Measurements from ENCODE around the gene STK11.

STK11 gene

DNA sequence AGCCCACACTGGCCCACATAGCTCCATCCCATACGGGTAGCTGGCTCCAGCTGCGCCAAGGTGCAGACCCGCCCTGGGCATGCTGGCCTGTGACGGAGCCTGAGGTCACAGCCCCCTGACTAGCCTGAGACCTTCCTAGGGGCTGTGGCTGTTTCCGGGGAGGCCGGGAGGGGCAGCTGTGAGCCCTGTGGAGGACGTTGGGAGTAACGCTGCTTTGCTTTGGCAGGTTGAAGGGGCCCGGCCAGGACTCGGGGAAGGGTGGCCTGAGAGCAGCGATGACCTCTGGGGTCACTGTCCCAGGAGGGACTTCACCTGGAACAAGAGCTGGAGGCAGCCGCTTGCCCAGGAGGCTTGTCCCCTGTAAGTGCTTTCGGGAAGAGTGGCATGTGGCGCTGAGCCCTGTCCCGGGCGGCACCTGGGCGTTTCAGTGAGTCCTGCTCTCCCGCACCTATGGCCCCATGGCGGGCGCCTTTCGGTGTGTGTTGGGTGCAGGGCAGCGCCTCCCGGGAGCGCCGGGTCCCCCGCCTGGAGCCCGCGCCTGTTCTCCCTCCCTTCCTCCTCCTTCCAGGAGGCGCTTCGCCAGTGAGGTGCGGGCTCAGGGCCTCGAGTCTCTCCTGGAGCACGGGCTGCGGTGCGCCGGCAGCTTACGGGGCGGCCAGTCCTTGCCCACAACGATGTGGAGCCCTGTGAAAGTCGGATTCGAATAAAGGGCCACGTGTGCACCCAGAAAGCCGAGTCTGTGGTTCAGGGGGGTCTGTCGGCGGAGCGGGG is 68.7 kb downstream of the STK11 start:
- no peak for DNase-seq (ENCODE audit: low read depth)

DNA sequence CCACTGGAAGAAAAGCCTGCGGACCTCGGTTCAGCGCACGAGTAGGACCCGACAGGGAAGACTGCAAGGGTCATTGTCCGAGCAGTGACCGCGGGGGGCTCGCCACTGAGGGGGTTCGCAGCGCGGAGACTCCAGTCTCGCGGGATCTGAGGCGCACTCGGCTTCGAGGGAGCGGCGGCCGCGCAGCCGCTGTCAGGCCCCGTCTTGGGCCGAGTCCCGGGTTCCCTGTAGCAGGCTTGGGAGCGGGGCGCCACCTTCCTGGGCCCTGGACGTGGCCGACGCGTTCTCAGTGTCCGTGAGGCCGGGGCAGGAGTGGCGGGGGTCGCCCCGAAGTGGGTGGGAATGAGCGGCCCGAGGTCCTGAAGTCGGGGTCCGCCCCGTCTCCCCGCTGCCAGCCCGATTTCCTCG is 69.3 kb downstream of the STK11 start:
- no peak for DNase-seq (ENCODE audit: low read depth)

DNA sequence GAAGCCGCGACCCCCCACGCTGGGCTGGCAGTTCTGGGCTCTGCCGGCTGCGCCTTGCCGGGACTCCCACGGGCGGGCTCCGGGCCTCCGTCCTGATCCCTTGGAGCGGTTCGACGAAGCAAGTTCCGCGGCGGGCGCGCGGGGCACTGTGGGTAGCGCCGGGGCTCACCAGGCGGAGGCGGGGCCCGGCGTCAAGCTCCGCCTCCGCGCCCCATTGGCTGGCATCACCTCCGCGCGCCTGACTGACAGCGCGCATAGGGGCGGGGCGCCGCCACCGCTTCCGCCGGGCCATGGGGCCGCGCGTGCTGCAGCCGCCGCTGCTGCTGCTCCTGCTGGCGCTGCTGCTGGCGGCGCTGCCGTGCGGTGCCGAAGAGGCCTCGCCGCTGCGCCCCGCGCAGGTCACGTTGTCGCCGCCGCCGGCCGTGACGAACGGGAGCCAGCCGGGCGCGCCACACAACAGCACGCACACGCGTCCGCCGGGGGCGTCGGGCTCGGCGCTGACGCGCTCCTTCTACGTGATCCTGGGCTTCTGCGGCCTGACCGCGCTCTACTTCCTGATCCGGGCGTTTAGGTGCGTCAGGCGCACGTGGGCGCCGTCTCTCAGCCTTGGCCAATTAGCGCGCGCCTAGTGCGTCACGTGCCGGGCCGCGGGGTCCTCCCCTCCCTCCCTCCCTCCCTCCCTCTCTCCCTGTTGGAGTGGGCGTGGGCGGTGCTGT is 69.8 kb downstream of the STK11 start, which contains the start of gene FAM174C:
Gene FAM174C (plus strand): TSS at position 271 of the 716 bp plus-strand sequence. CDS start 20 bp downstream, at position 291.
- DNase-seq (ENCODE audit: low read depth) = peak; percentile 95

DNA sequence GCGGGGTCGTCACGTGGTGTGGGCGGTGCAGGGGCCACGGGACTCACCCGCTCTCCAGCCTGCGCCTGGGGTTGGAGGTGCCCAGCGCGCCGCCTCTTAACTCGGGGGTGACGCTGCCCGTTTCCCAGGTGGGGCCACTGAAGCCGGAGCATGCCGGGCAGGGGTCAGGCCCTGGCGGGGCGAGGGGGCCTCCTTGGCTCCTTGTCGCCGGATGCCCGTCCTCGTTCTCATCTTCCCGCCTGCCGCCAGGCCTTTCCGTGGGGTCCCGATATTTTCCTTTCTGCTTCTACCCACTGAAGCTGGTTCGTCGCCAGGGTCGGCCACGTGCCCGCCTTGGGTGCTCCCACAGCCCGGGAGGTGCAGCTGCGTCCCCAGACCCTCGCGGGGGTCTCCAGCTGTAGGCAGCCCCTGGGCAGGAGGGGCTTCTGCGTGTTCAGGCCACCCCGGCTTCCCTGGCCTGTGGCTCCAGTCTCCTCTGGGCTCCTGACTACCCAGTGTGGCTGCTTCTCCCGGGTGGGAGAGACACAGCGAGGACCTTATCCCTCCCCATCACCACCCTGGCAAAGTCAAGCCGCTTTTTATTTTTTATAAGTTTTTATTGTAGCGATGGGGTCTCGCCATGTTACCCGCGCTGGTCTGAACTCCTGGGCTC is 70.5 kb downstream of the STK11 start:
- DNase-seq (ENCODE audit: low read depth) = no peak

DNA sequence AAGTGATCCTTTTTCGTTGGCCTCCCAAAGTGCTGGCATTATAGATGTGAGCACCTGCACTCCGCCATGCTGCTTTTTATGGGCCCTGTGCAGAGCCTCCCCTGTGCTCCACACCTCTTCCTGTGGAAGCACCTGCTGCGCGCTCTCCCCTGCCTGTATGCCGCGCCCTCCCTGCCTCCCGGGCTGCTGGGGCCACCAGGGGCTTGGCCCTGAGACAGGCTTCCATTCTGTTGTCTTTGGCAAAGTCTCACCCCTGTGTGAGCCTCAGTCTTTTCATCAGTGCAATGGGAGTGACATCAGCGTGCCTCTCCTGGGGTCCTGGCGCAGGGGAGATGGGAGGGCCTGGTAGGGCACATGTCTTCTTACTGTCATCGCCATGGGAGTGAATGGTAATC is 71.0 kb downstream of the STK11 start:
- no peak for DNase-seq (ENCODE audit: low read depth)

DNA sequence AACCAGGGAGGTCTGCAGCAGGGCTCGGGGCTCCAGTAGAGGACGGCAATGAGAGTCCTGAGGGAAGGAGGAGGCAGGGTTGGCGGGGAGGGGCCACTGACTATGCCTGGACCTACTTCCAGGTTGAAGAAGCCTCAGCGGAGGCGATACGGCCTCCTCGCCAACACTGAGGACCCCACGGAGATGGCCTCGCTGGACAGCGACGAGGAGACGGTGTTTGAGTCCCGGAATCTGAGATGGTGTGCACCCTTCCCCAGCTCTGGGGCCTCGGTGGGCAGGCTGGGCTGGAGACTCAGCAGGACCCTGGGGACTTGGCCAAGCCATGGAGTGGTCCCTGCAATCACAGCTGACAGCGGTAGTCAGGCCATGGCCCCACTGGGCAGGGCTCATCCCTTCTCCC is 71.5 kb downstream of the STK11 start:
- DNase-seq (ENCODE audit: low read depth) = no peak
